Measurements from ENCODE around the gene RHCE.
"Not testable (repeated sequence)": the region's sequence is repeated elsewhere in the genome, so short reads cannot be mapped to it uniquely, and the experiment has no call there.

RHCE gene

DNA sequence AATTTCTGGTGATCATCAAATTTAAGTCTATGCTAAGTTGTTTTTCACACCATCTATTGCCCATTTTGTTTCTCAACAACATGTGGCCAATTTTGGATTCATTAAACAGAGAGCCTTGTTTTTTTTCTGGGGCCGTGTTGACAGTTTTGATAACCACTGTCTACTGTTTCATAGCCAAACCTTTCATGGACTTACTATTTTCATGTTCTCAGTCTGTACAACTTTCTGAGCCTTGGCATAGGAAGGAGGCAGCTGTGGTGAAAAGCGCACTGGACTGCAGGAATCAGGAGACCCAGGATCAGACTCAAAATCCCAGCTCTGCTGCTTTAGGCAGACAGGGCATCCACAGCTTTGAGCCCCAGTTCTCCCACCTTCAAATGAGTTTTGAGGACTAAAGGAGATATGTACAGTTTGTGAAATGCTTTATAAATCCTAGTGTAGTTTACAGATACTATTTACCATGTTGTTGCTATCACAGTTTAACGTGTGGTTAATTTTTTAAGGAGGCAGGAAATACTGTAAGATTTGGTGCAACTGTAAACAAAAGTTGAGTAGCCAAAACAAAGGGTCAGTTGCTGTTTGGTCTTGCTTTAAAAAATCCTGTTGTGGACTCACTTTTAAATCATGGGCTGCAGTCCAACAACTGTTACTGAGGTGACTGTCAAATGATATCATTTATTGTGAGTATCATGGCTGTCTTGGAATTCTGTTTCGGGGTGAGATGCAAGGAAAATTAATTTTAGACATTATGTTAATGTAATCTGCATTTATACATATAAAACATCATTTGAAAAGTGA is 13.0 kb upstream of the RHCE start:
- no peak for DNase-seq (ENCODE audit: low read depth in 4 of 4, low spot score in 1 of 4)

DNA sequence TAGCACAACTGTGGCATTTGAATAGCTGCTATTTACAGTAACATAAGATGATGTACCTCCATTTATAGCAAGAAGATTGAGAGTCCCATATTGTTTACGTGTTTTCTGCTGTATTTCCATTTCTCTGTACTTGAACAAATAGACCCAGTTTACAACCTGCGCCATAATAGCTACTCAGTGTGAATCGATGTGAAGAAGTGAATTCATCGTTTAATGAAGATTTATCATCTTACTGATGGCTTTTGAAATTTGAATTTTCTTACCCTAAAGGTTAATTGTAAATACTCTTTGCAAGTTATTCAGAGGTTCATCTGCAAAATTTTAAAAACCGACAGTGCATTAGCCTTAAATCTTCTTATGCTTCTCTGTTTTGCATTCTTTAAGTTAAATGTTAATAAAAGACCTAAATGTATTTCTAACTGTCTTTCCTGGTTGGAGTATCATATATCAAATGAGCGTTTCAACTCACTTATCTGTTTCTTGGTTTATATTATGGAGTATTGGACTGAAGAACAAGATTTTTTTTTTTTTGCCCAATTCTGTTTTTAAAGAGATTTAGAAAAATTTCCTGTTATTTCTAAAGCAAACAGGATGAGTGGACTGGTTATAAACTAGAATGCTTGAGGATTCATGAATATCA is 12.2 kb upstream of the RHCE start:
- DNase-seq (ENCODE audit: low read depth in 4 of 4, low spot score in 1 of 4), result no peak

DNA sequence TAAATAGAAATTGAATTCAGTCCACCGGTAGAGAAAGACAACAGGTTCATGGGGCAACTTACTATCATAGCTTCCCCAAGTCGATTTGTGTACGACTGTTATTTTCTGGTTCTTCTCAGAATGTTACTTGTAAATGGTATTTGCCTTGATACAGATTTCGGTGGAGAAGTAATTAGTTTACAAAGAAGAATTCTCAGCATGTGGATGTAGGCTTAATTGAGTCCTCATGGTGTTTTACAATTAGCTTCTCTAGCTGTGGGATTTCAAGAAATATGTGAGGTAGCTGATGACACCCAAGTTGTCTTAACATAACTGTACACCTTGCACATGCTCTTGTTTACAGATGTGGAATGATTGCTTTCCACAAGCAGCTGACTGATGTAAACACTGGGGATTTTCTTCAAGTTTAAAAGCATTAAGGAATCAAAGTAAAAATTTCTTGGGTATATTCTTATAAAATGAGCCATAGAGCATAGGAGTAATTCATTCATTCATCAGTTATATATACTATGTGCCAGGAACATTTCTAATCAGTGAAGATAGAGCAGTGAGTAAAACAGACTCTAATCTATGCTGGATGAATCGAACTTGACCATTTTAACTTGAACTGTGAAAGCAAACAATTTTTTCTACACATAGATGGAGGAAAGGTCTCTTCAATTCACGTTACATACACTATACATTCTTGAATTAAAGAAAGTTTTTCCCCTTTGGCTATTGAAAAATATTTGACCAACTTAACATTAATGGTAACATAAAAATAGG is 11.5 kb upstream of the RHCE start:
- DNase-seq (ENCODE audit: low read depth in 4 of 4, low spot score in 1 of 4), result no peak

DNA sequence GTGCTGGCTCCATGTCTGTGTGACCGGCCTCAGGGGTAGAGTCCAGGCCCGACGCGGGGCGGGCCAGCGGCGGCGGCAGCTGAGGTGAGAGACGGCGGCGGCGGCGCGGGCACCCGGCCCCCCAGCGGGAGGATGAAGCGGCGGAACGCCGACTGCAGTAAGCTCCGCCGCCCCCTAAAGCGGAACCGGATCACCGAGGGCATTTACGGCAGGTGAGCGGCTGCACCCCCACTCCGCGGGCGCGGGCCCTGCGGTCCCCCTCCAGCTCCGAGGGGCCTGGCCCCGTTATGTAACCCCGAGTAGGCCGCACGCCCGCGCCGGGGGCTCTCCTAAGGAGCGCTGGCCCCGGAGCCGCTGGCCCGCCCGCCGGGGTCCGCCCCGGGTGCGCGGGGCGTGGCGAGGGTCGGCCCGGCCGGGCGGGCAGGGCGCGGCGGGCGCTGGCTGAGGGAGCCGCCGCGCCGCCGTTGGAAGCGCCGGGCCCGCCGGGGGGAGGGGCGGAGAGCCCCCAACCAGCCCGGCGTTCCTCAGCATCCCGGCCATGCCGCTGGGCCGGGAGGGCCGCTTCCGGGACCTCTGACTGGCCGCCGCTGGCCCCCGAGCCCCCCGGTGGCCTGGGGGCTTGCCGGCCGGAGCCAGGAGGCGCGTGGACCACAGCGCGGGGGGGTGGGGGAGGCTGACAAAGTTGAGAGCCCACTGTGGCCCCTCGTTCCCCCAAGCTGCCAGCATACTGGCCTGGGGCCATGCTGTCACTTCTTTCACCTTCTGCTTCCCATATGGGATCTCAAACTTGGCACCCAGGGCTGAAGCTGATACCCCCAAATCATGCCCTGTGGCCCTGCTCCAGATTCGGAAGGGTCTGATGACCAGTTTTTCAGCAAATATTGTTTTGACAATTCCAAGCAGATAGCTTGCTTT is 10.6 kb upstream of the RHCE start:
- DNase-seq (ENCODE audit: low read depth in 4 of 4, low spot score in 1 of 4), result no peak

DNA sequence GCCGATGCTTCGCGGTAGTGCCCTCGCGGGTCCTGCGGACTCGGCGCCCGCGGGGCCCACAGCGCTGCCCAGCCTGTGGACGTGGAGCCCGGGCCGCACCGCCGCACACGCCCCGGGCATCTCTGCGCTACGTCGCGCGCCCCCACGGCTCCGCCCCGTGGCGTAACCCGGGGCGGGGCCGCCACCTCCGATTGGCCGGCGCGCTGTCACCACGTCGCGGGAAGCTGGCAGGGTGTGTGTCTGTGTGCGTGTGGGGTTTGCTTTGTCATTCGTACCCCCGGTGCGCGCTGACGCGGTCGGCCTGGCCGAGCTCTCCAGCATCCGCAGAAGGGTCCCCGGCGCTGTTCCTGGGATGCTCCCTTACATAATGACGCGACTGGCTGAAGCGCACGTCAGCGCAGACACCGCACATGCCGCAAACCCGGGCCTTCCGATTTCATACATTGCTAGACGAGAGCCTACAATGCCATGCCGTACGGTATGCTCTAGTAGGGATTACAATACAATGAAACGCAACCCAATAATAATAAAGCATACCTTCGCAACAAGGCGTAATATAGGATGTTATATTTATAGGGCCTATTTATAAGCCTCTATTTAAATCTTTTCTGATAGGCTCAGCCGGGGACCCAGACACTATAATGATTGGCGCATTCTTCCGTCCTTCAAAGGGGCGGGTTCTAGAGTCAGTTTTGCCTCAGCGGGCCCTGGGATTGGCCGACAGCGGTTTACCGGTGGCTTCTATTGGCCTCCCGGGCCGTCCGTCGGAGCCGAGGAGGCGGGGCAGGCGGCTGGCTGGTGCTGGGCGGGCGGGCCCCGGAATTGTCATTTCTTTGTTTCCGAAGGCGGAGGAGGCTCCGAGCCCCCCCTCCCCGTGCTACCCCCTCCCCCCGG is 9.7 kb upstream of the RHCE start, which contains the start of gene MACO1:
TSS of gene MACO1 (plus strand) at position 825 of the 894 bp plus-strand sequence. CDS start 202 bp downstream, outside the sequence.
- DNase-seq (ENCODE audit: low read depth in 4 of 4, low spot score in 1 of 4), result peak; percentile 89 to 94 (median 92)

DNA sequence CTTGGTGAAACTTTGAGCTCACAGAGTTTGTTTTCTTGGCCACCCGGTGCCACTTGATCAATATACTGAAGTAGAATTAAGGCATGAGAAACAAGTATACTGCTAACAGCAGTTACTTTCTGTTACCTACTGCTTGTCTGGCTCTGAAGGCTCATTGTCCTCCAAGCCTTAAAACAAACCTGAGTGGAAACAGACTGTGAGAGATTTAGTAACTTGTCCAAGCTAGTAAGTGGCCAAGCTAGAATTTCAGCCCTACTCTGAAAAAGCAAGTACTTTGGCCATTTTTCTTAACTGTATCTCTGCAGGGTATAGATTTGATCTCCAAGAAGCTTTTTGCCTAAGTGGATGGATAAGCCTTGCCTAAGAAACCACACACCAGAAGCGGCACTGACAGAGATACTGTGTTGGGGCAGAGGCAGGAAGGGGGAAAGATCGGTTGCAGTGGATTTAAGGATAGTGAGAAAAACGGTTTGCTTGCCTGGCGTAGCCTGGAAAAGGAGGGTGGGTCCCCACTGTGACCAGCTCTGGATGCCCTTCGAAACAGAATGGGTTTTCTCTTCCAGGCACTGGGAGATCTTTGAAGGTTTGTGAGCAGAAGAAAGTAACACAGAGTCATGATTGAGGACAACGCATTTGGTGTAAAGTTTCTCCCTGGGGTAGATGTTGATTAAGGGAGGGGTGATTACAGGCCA is 8.0 kb upstream of the RHCE start:
- no peak for DNase-seq (ENCODE audit: low read depth in 4 of 4, low spot score in 1 of 4)

DNA sequence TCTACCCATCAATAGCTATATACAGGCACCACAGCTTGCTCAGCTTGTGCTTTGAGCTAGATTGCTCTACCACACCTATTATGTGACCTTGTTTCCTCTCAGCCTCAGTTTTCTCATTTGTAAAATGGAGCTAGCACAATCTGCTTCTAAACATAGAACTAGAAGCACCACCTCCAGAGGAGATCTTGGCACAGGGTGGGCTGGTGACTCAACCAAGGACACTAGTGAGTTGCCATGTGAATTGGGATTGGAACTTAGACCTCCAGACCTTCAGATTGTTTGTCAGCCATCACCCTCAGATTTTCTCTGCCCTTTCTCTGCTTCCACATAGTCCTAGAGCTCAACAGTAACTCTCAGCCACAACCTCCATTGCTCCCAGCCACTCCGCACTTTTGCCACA is 7.1 kb upstream of the RHCE start:
- no peak for DNase-seq (ENCODE audit: low read depth in 4 of 4, low spot score in 1 of 4)

DNA sequence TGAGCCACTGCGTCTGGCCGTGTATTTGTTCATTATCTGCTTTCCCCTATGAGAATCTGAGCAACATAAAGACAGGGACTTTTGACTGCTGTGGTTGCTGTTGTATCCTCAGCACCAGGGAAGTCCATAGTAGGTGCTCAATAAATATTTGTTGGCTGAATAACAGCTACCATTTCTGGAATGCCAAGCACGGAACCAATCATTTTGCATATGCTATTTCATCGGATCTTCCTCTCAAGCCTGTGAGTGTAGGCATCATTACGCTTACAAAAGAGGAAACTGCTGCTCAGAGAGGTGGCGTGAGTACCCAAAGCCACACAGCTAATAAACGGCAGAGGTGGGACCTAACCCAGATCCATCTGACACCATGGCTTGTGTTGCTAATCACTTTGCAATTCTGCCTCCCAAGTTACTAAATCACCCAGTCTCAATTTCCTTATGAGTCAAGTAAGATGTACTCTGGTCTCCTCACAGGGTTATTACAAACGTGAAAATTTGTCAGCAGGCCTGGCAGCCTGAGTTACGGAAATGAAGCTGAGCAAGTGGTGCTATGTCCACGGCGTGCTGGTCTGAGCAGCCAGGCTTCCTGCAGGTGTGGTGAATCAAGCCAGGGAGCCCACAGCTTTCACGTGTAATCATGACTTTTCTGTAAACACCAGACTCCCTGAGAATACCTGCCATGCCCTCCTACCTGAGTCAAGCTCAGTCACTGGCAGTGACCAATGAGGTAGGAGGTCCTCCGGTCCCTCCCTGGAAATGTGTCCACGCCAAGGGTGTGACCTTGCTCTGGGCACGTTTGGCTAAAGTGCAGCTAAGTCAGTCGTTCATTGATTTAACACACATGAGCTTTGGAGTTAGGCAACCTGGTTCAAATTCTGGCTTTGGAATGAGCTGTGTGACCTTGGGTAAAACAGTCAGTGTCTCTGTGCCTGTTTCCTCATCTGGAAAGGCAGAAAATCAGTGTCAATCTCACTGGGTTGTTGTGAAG is 4.8 kb upstream of the RHCE start:
- DNase-seq (ENCODE audit: low read depth in 4 of 4, low spot score in 1 of 4), result no peak

DNA sequence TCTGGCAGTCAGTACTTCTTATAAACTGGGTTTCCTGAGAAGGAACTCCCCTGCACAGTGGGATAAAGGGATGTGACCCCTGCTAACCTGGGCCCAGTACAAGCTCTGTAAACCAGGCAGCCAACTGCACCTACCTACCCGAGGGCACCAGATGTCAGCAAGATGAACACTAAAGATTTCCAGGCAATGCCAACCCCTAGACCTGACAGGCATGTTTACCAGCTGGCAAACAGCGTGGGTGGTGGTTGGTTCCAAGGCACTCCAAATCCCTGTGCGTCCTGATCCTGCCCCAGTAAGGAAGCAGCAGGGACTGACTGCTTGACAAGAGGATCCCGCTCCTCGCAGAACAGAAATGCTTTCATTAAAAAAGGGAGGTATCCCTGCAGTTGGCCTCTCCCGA is 2.6 kb upstream of the RHCE start:
- DNase-seq (ENCODE audit: low read depth in 4 of 4, low spot score in 1 of 4), result not testable (repeated sequence)

DNA sequence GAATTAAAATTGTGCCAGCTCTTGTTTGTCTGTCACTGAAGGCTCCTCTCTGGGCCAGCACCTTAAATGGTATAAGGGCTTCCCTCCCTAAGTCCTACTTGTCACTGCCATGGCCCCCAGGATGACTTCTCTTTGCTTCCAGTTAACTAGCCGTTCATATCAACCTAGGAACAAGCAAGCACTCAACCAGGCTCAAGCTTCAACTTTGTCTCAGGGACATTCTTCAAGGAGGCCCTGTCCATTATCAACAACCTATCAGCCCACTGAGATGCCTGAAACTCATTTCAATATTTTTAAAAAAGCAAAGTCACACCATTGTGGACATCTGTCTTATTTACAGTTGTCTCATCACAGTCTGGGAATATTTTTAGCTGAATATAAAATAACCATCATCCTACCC is 1.3 kb downstream of the RHCE start:
- DNase-seq (ENCODE audit: low read depth in 4 of 4, low spot score in 1 of 4), result not testable (repeated sequence)

DNA sequence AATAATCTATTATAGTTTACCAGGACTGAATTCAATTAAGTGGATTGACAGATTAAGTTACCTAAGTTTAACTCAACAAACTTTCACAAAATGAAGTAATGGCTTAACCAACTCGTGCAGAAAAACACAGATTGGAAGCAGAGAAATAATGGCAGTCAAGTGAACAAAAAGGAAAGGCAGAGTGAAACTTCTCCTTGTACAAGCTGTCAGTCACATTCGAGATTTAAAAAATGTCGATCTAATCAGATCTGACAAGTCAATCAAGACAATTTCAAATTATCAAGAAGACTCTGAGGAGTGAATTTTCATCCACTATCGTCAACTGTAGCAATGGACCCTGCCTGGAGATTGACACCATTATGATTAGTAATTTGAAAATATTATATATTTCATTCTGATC is 3.3 kb downstream of the RHCE start:
- not testable (repeated sequence) for DNase-seq (ENCODE audit: low read depth in 4 of 4, low spot score in 1 of 4)

DNA sequence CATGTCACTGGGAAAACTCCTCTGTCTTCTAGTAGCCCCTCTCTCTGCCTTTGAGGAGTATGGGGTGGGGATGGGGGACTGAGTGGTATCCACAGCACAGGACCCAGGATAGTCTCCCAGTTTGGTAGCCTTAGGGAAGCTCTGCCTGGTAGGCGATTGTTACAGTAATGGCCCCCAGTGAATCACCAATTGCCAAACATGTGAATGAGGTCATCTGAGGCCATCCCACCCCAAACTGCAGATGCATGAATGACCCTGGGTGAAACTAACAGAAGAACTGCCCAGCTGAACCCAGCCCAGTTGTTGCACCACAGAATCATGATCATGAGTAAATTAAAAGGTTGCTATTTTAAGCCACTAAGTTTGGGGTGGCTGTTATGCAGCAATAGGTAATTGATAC is 6.0 kb downstream of the RHCE start:
- not testable (repeated sequence) for DNase-seq (ENCODE audit: low read depth in 4 of 4, low spot score in 1 of 4)

DNA sequence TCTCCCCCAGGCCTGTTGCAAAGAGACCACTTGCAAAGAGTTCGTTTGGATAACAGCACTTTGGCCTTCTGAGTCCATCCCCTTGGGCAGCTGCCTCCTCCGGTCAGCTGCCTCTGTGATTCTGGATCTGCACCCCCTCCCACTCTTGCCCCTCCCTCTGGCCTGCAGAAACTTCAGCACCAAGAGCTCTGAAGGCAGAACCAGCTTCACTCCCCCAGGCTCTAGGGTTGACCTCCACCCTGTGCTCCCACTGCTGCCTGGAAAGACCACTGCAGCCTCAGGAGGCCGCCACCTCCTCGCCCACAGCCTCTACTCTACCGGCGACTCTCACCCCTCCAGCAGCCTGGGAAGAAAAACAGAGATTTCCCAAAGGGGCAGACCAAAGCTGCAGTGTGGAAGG is 6.5 kb downstream of the RHCE start:
- DNase-seq (ENCODE audit: low read depth in 4 of 4, low spot score in 1 of 4), result not testable (repeated sequence)

DNA sequence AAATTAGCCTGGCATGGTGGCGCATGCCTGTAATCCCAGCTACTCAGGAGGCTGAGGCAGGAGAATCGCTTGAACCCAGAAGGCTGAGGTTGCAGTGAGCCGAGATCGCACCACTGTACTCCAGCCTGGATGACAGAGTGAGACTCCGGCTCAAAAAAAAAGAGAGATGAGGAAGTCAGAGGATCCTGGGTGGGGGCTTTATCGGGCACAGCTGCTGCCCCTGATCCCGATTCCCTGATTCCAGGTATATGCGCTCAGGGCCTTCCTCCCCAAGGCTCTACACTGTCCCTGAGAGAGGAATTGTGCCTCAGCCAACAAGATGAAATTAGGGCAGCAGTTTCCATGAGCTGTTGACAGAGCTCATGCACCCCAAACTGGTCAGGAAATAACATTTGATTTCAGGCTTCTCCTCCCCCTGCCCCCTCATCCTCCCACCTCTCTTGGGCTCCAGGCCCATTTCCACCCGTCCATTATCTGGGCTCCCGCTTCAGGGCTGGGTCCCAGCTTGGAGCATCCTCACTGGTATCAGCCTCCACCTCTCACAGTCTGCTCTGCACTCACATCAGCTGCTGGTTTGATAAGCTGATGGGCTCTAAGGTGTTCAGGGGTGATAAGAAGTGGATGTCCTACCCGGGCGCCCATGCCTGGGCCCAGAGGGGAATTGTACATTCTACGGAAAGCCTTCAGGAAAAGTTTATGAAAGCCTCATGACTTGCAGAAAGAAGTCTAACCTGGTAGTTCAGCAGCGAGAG is 7.6 kb downstream of the RHCE start:
- not testable (repeated sequence) for DNase-seq (ENCODE audit: low read depth in 4 of 4, low spot score in 1 of 4)

DNA sequence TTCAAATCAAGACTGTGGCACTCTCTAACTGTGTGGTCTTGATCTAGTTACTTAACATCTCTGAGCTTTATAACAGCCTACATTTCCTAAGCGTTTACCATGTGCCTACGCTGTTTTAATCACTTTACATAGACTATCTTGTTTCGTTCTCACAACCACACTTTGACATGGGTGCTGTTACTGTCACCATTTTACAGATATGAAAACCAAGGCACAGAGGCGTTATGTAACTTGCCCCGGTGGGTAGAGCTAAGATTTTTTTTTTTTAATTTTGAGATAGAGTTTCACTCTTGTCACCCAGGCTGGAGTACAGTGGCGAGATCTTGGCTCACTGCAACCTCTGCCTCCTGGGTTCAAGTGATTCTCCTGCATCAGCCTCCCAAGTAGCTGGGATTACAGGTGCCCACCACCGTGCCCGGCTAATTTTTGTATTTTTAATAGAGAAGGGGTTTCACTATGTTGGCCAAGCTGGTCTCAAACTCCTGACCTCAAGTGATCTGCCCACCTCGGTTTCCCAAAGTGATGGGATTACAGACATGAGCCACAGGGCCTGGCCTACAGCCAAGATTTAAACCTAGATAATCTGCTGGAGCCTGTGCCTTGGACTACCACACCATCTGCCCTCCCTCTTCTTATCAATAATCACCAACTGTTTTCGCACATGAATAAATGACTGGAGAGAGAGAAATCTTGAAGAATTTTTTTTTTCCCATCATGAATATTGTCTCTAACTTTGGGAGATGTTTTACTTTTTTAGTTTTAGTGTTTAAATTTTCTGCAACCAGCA is 10.8 kb downstream of the RHCE start:
- DNase-seq (ENCODE audit: low read depth in 4 of 4, low spot score in 1 of 4), result not testable (repeated sequence)

DNA sequence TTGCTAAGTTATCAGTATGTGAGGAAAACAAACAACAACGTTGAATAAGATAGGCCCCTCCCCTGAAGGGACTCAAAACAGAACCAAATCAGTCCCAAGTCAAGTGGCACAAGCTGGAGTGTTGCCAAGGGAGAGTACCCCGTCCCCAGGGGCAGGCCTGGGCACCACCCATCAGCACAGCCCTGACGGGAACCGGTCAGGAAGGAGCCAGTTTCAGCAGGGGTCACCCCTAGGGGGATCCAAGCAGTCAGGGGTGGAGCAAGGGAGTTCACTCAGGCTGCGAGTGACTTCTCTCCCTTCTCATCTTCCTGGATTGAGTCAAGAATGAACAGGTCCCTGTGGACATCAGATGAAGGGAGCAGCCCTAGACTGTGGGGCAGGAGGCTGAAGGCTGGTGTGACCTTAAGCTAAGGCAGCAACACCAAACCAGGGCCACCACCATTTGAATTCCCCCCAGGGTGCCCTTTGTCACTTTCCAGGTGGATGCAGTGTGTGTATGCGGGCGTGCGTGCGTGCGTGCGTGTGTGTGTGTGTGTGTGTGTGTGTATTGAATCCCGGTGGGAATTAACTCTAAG is 14.8 kb downstream of the RHCE start:
- DNase-seq (ENCODE audit: low read depth in 4 of 4, low spot score in 1 of 4), result not testable (repeated sequence)
